Heart left ventricle (tissue), 16 donors: ENCODE data around the gene VWA3B. TPM values are rescaled to one million over a fixed set of nuclear protein-coding genes. Genes with fewer than 3 reads are reported as not detected.

ENCODE experiments used
- ATAC-seq, 4 donors: fragments of 200-7000 bp; cut with Tn5 transposase; one replicate each; pipeline ENCODE4 v1.9.1; 2020 to 2022; ENCODE audit warnings: moderate library complexity in 4 of 4, mild to moderate bottlenecking in 3 of 4, moderate number of reproducible peaks in 1 of 4
- DNase-seq, 5 donors: peaks; one replicate each; pipeline ENCODE4 v3.0.0-alpha.2; 2020
- H3K27ac ChIP-seq, 12 donors: fragments of 200-600 bp; sonication (generic) in 4 of 12; one replicate each; pipeline versions ENCODE4 v1.5.0 to v1.8.0; 2016 to 2022; ENCODE audit warnings: mild to moderate bottlenecking in 2 of 12
- H3K27me3 ChIP-seq, 9 donors: fragments of 200-600 bp; sonication (generic) in 2 of 9; one replicate each; pipeline versions ENCODE4 v1.5.1 to v1.8.0; 2016 to 2022; ENCODE audit warnings: mild to moderate bottlenecking in 3 of 9
- H3K36me3 ChIP-seq, 9 donors: fragments of 200-600 bp; sonication (generic) in 2 of 9; one replicate each; pipeline versions ENCODE4 v1.5.0 to v1.8.0; 2018 to 2022; ENCODE audit warnings: mild to moderate bottlenecking in 2 of 9
- H3K4me1 ChIP-seq, 12 donors: fragments of 200-600 bp; sonication (generic) in 4 of 12; one replicate each; pipeline versions ENCODE4 v1.5.0 to v1.8.0; 2016 to 2022; ENCODE audit warnings: mild to moderate bottlenecking in 3 of 12
- H3K4me3 ChIP-seq, 12 donors: fragments of 200-600 bp; sonication (generic) in 4 of 12; one replicate each; pipeline versions ENCODE4 v1.5.0 to v1.8.0; 2017 to 2022; ENCODE audit warnings: mild to moderate bottlenecking in 9 of 12, moderate library complexity in 4 of 12
- H3K9me3 ChIP-seq, 12 donors: fragments of 200-600 bp; sonication (generic) in 4 of 12; one replicate each; pipeline versions ENCODE4 v1.5.0 to v1.8.0; 2016 to 2022; ENCODE audit warnings: mild to moderate bottlenecking in 1 of 12
- POLR2A ChIP-seq, 2 donors: fragments of 450-650 bp; IDR thresholded peaks; one replicate each; pipeline ENCODE4 v1.6.1; 2017; ENCODE audit warnings: antibody characterized with exemption in 2 of 2, mild to moderate bottlenecking in 2 of 2, moderate library complexity in 2 of 2
- WGBS, 4 donors: extraction: QIAGEN DNeasy Blood & Tissue Kit in 2 of 4; methylation state at CpG; one replicate each; pipeline versions ENCODE4 v1.1.5 to v1.1.7; 2013 to 2018; 5-methylcytosine and 5-hydroxymethylcytosine counted together
- intact Hi-C, 10 donors: fragments of 100-400 bp; cut with DNase I; formaldehyde crosslinking; loops; one replicate each; pipeline versions ENCODE4 v1.11.1 to v1.14.2; 2022
- polyA plus RNA-seq, 2 donors: library from polyadenylated mRNA; stranded (reverse); fragments of 200-250 nt; gene quantifications; one replicate each; pipeline ENCODE4 v1.2.3, GENCODE V29; 2013
- total RNA-seq, 9 donors: library from RNA; depleted of rRNA in 2 of 9; stranded (reverse); fragments of >200 nt in 2 of 9; fragmentation: NEBNext Ultra II Directional in 3 of 9; extraction: Animal tissue kit (Norgen Biotek cat#: 25700) in 3 of 9; gene quantifications; one replicate each; pipeline versions ENCODE4 v1.1.0 to v1.2.4, GENCODE V29; 2016 to 2023
- TF ChIP-seq, protein P1 (sequence below), 12 donors: fragments of 200-600 bp; sonication (generic) in 4 of 12; IDR thresholded peaks; one replicate each; pipeline versions ENCODE4 v1.5.0 to v1.8.0; 2018 to 2022; ENCODE audit warnings: antibody characterized with exemption in 12 of 12, mild to moderate bottlenecking in 5 of 12
- donor health status: ischemic (EF 13 %, LVEDD 7.1; RV severe dilation, severe dysfunction).
- donor health status: healthy with polysubstance abuse.
- donor health status: DM: no; HTN: yes; CAD: no.
- donor health status: DM: no; HTN: no; CAD: no.
- donor health status: ischemic (EF 25% LVEDD 6.9; RV normal size, moderate dysfunction).
- donor health status: ischemic (EF 25% LVEDD 5.7; RV mildly dilated, moderate dysfunction).
- donor health status: healthy.
- donor health status: DM: yes; HTN: yes; CAD: no.
- donor health status: ischemic (EF 35%, LVEDD 5.7; RV mildly dilated, moderate dysfunction).
- donor health status: nonischemic (EF 11% LVEDD 7.7; RV severe dilation, severe dysfunction).
- donor health status: DM: yes; HTN: yes; CAD: no.
- donor health status: PGD.
- donor health status: ischemic (EF 29% LVEDD 5.4; RV normal size, mild dysfunction).
- donor health status: nonischemic (EF 23%, LVEDD 6.1; RV moderate dilation, normal function).

The VWA3B gene
- total and polyA plus RNA-seq, 11 donors: 0.11 to 0.61 (median 0.24) TPM; not detected in 1

DNA sequence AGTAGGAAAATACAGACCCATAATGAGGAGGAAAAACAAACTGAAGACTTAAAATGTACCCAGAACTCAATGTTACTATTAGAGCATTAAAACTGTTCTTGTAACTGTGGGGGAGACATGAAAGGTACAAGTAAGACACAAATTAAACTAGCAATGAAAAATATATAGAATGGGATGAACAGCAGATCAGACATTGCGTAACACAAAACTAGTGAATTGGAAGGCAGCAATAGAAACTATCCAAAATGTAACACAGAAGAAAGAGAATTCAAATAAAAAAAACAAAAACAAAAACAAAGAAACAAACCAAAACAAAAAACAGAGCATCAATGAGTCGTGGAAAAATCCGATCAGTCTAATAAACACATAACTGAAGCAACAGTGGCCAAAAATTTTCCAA, 132.2 kb downstream of the VWA3B start:
- H3K36me3 ChIP-seq: no peaks in the 10 kb centered on the region
- no peak overlapping the region for H3K27ac ChIP-seq
- 92 to 96% (median 95%) methylated on average over 3 of the region's 3 CpGs for WGBS, 4 donors
- H3K27me3 ChIP-seq: no peaks in the 10 kb centered on the region
- peaks cover 0 to 13% (median 0%) of the 10 kb centered on the region in 12 donors for H3K9me3 ChIP-seq
- no peak overlapping the region for H3K4me3 ChIP-seq
- ATAC-seq (no peak), DNase-seq (no peak)
- no peaks in the 10 kb centered on the region for H3K4me1 ChIP-seq
- no peak for TF ChIP-seq POLR2A (IDR thresholded peaks at IDR 0.05)
- TF ChIP-seq, protein P1, sequence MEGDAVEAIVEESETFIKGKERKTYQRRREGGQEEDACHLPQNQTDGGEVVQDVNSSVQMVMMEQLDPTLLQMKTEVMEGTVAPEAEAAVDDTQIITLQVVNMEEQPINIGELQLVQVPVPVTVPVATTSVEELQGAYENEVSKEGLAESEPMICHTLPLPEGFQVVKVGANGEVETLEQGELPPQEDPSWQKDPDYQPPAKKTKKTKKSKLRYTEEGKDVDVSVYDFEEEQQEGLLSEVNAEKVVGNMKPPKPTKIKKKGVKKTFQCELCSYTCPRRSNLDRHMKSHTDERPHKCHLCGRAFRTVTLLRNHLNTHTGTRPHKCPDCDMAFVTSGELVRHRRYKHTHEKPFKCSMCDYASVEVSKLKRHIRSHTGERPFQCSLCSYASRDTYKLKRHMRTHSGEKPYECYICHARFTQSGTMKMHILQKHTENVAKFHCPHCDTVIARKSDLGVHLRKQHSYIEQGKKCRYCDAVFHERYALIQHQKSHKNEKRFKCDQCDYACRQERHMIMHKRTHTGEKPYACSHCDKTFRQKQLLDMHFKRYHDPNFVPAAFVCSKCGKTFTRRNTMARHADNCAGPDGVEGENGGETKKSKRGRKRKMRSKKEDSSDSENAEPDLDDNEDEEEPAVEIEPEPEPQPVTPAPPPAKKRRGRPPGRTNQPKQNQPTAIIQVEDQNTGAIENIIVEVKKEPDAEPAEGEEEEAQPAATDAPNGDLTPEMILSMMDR (IDR thresholded peaks at IDR 0.05): no peak
- intact Hi-C loops: no loop called here

DNA sequence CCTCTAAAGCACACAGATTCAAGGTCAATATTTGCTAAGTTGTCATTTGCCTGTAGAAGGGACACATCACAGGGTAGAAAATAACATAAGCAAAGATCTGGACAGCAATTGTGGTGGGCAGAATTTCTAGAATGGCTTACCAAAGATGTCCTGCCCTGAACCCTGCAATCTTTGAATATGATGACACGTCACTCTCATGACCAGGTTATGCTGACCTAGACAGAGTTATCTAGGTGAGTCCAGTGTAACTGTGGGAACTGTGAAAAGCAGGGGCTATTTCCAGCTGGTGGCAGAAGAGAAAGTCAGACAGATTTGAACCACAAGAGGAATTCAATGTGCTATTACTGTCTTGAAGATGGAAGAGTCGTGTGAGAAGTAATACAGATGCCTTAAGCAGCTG, 147.0 kb downstream of the VWA3B start:
- H3K36me3 ChIP-seq: no peaks in the 10 kb centered on the region
- H3K4me1 ChIP-seq: peaks cover 0 to 13% (median 0%) of the 10 kb centered on the region in 12 donors
- peaks cover 0 to 5% (median 0%) of the 10 kb centered on the region in 9 donors for H3K27me3 ChIP-seq
- TF ChIP-seq, protein P1 (IDR thresholded peaks at IDR 0.05): no peak
- no peak for TF ChIP-seq POLR2A (IDR thresholded peaks at IDR 0.05)
- intact Hi-C loops: no loop called here
- no peak overlapping the region for H3K4me3 ChIP-seq
- ATAC-seq (peak in 1 of 4 donors; percentile 41), DNase-seq (no peak)
- 38 to 67% (median 45%) methylated on average over 2 of the region's 2 CpGs for WGBS, 4 donors
- H3K9me3 ChIP-seq: no peaks in the 10 kb centered on the region
- H3K27ac ChIP-seq: no peak overlapping the region

DNA sequence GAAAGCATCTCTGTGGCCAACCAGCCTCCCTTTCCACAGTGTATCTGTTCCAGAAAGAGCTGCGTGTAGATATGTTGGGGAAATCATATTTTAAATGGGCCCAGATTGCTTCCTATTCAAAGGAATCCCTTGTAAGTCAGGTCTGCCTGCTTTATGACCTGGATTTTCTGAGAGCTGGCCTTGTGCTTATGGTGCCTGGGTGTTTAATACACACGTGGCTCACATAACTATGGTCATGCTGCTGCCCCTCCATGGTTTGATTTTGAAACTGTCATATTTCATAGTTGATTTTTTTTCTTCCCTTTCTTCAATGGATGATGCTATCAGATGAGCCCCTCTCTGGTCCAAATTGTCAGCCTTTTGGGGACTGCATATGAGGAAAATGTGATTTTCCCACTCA, 147.8 kb downstream of the VWA3B start:
- H3K4me1 ChIP-seq: peaks cover 0 to 13% (median 0%) of the 10 kb centered on the region in 12 donors
- TF ChIP-seq POLR2A (IDR thresholded peaks at IDR 0.05): no peak
- TF ChIP-seq, protein P1 (IDR thresholded peaks at IDR 0.05): peak in 3 of 12 donors; percentile 14 to 18 (median 15)
- no peak overlapping the region for H3K27ac ChIP-seq
- WGBS, 4 donors: 39 to 63% (median 48%) methylated on average over 2 of the region's 2 CpGs
- H3K27me3 ChIP-seq: peaks cover 0 to 5% (median 0%) of the 10 kb centered on the region in 9 donors
- no peaks in the 10 kb centered on the region for H3K36me3 ChIP-seq
- no peak for ATAC-seq
- intact Hi-C loops: no loop called here
- H3K9me3 ChIP-seq: no peaks in the 10 kb centered on the region
- H3K4me3 ChIP-seq: no peak overlapping the region
- DNase-seq: no peak

DNA sequence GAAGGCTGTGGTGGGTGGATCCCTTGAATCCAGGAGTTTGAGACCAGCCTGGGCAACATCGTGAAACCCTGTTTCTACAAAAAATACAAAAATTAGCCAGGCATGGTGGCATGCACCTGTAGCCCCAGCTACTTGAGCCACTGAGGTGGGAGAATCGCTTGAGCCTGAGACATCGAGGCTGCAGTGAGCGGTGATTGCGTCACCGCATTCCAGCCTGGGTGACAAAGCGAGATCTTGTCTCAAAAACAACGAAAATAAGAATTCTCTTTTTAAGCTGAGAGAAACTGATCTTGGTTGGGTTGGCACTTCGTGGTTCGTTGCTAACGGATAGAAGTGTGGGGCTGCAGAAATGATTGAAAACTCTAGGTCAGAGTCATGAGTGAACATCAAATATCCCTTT, 150.0 kb downstream of the VWA3B start:
- Histone ChIP-seq H3K4me3 (no peak overlapping the region), H3K9me3 (no peaks in the 10 kb centered on the region), H3K27ac (no peak overlapping the region), H3K36me3 (no peaks in the 10 kb centered on the region), H3K27me3 (peaks cover 0 to 5% (median 0%) of the 10 kb centered on the region in 9 donors), H3K4me1 (peaks cover 0 to 13% (median 0%) of the 10 kb centered on the region in 12 donors)
- ATAC-seq (no peak), DNase-seq (no peak)
- no peak for TF ChIP-seq POLR2A (IDR thresholded peaks at IDR 0.05)
- TF ChIP-seq, protein P1 (IDR thresholded peaks at IDR 0.05): no peak
- intact Hi-C loops: no loop called here
- WGBS, 4 donors: 91 to 94% (median 92%) methylated on average over 11 of the region's 11 CpGs
